ENCODE results near the gene ABHD14A. TPM values are rescaled to one million over a fixed set of nuclear protein-coding genes. Genes with fewer than 3 reads are reported as not detected.

Gene ABHD14A
- total RNA-seq, 1 donor from 2014 or later: 11.8 TPM

DNA sequence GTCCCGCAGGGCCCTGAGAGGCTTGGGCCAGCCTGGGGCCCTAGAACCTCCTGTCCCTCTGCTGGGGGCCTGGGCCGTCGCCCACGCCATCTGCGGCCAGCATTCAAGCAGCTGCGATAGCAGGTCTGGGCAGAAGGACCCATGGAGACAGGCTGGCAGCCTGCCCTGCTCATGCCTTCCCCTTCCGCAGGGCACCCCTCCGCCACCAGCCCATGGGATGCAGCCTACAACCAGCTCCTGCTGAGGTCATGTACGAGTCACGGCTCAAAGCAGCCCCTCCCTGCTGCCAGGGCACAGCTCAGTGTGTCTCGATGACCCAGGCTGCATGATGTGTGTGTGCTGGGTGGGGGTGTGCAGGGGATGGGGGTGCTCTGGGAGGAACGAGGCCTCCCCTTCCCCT lies 53.7 kb downstream of the ABHD14A start:
- Histone ChIP-seq H3K4me3 (ENCODE audit: insufficient read depth, low read depth, low read length) (no peak overlapping the region), H2AFZ (ENCODE audit: low read depth, low read length) (no peak overlapping the region), H3K4me1 (ENCODE audit: insufficient read depth, low read length) (no peaks in the 10 kb centered on the region), H3K4me2 (ENCODE audit: low read length) (no peak overlapping the region), H3K36me3 (ENCODE audit: insufficient read depth, low read length) (no peaks in the 10 kb centered on the region), H3K9me3 (ENCODE audit: insufficient read depth, low read depth, low read length) (peaks cover 4% of the 10 kb centered on the region), H3K27ac (ENCODE audit: low read depth, low read length) (no peak overlapping the region), H3K79me2 (ENCODE audit: insufficient read depth, low read length) (no peaks in the 10 kb centered on the region), H4K20me1 (ENCODE audit: insufficient read depth, low read length) (no peaks in the 10 kb centered on the region), H3K27me3 (ENCODE audit: insufficient read depth, low read length) (no peaks in the 10 kb centered on the region), H3K9ac (ENCODE audit: low read length) (no peak overlapping the region)
- peaks cover 17% of the 10 kb centered on the region for H3K9me3 Mint-ChIP-seq (ENCODE audit: unreplicated experiment)
- peaks cover 8% of the 10 kb centered on the region for H3K27me3 Mint-ChIP-seq (ENCODE audit: low read depth, unreplicated experiment)
- H3K36me3 Mint-ChIP-seq (ENCODE audit: low read depth, unreplicated experiment): peaks cover 5% of the 10 kb centered on the region
- peaks cover 11% of the 10 kb centered on the region for H3K4me1 Mint-ChIP-seq (ENCODE audit: low read depth, unreplicated experiment)
- TF ChIP-seq, protein P1, sequence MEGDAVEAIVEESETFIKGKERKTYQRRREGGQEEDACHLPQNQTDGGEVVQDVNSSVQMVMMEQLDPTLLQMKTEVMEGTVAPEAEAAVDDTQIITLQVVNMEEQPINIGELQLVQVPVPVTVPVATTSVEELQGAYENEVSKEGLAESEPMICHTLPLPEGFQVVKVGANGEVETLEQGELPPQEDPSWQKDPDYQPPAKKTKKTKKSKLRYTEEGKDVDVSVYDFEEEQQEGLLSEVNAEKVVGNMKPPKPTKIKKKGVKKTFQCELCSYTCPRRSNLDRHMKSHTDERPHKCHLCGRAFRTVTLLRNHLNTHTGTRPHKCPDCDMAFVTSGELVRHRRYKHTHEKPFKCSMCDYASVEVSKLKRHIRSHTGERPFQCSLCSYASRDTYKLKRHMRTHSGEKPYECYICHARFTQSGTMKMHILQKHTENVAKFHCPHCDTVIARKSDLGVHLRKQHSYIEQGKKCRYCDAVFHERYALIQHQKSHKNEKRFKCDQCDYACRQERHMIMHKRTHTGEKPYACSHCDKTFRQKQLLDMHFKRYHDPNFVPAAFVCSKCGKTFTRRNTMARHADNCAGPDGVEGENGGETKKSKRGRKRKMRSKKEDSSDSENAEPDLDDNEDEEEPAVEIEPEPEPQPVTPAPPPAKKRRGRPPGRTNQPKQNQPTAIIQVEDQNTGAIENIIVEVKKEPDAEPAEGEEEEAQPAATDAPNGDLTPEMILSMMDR (IDR thresholded peaks at IDR 0.05; ENCODE audit: insufficient read depth, low read depth, low read length): no peak
- TF ChIP-seq EZH2 (IDR thresholded peaks at IDR 0.05; ENCODE audit: insufficient read depth, low read length): no peak
- H3K4me3 Mint-ChIP-seq (ENCODE audit: unreplicated experiment): no peak overlapping the region
- H3K27ac Mint-ChIP-seq (ENCODE audit: unreplicated experiment): no peak overlapping the region
- FAIRE-seq (no peak), DNase-seq (ENCODE audit: low read depth) (no peak)

DNA sequence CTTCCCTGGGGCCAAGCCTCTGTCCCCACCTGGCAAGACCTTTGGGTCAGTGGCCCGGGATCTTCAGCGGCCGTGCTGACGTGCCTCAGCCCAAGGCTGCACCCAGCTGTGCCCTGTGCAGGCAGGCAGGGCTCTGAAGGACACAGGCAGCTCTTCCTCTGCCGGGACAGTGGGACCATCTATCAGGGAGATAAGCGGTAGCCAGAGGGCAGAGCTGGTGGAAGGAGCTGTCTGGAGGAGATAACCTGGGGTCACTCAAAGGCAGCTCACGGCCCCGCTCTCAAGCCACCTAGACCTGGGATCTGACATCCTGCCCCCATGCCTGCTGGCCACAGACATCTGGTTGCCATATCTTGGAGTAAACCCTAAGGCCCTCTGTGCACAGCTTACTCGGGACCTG lies 54.2 kb downstream of the ABHD14A start:
- H3K9me3 ChIP-seq (ENCODE audit: insufficient read depth, low read depth, low read length): peaks cover 4% of the 10 kb centered on the region
- H3K36me3 ChIP-seq (ENCODE audit: insufficient read depth, low read length): no peaks in the 10 kb centered on the region
- H3K27me3 ChIP-seq (ENCODE audit: insufficient read depth, low read length): no peaks in the 10 kb centered on the region
- H3K4me3 ChIP-seq (ENCODE audit: insufficient read depth, low read depth, low read length): no peak overlapping the region
- FAIRE-seq: no peak
- peaks cover 9% of the 10 kb centered on the region for H3K27me3 Mint-ChIP-seq (ENCODE audit: low read depth, unreplicated experiment)
- TF ChIP-seq EZH2 (IDR thresholded peaks at IDR 0.05; ENCODE audit: insufficient read depth, low read length): no peak
- TF ChIP-seq, protein P1 (IDR thresholded peaks at IDR 0.05; ENCODE audit: insufficient read depth, low read depth, low read length): no peak
- no peaks in the 10 kb centered on the region for H3K79me2 ChIP-seq (ENCODE audit: insufficient read depth, low read length)
- no peak overlapping the region for H3K9ac ChIP-seq (ENCODE audit: low read length)
- H3K27ac Mint-ChIP-seq (ENCODE audit: unreplicated experiment): no peak overlapping the region
- H3K4me3 Mint-ChIP-seq (ENCODE audit: unreplicated experiment): no peak overlapping the region
- no peaks in the 10 kb centered on the region for H3K4me1 ChIP-seq (ENCODE audit: insufficient read depth, low read length)
- DNase-seq (ENCODE audit: low read depth): no peak
- H3K9me3 Mint-ChIP-seq (ENCODE audit: unreplicated experiment): peaks cover 17% of the 10 kb centered on the region
- H2AFZ ChIP-seq (ENCODE audit: low read depth, low read length): no peak overlapping the region
- H3K36me3 Mint-ChIP-seq (ENCODE audit: low read depth, unreplicated experiment): peaks cover 5% of the 10 kb centered on the region
- no peak overlapping the region for H3K4me2 ChIP-seq (ENCODE audit: low read length)
- no peaks in the 10 kb centered on the region for H4K20me1 ChIP-seq (ENCODE audit: insufficient read depth, low read length)
- H3K4me1 Mint-ChIP-seq (ENCODE audit: low read depth, unreplicated experiment): peaks cover 10% of the 10 kb centered on the region
- H3K27ac ChIP-seq (ENCODE audit: low read depth, low read length): no peak overlapping the region

DNA sequence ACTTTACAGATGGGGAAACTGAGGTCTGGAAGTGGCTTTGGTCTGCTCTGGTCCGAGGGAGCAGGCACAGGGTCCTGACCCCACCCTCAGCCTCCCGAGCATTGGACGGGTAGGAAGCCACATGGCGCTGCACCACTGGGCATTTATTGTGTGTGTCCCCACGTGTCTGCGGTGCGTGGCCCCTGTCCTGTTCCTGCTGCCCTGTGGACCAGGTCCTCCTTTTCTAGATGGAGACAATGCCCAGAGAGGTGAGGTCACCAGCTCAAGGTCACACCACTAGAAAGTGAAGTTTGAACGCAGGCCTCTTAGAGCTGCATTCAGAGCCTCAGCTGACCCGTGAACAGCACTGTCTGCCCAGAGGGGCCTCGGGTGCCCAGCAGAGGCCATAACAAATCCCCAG lies 54.7 kb downstream of the ABHD14A start:
- peaks cover 9% of the 10 kb centered on the region for H3K27me3 Mint-ChIP-seq (ENCODE audit: low read depth, unreplicated experiment)

More for the DNA sequence above, 54.7 kb downstream of the ABHD14A start:
- H3K9me3 Mint-ChIP-seq (ENCODE audit: unreplicated experiment): peaks cover 17% of the 10 kb centered on the region
- peaks cover 6% of the 10 kb centered on the region for H3K4me1 Mint-ChIP-seq (ENCODE audit: low read depth, unreplicated experiment)
- no peak overlapping the region for H3K27ac ChIP-seq (ENCODE audit: low read depth, low read length)
- H3K4me3 Mint-ChIP-seq (ENCODE audit: unreplicated experiment): no peak overlapping the region
- H3K4me3 ChIP-seq (ENCODE audit: insufficient read depth, low read depth, low read length): no peak overlapping the region
- no peaks in the 10 kb centered on the region for H3K27me3 ChIP-seq (ENCODE audit: insufficient read depth, low read length)
- no peak for TF ChIP-seq EZH2 (IDR thresholded peaks at IDR 0.05; ENCODE audit: insufficient read depth, low read length)
- TF ChIP-seq, protein P1 (IDR thresholded peaks at IDR 0.05; ENCODE audit: insufficient read depth, low read depth, low read length): no peak
- H3K4me1 ChIP-seq (ENCODE audit: insufficient read depth, low read length): no peaks in the 10 kb centered on the region
- H2AFZ ChIP-seq (ENCODE audit: low read depth, low read length): no peak overlapping the region
- no peak overlapping the region for H3K9ac ChIP-seq (ENCODE audit: low read length)
- H3K4me2 ChIP-seq (ENCODE audit: low read length): no peak overlapping the region
- FAIRE-seq (no peak), DNase-seq (ENCODE audit: low read depth) (no peak)
- peaks cover 4% of the 10 kb centered on the region for H3K9me3 ChIP-seq (ENCODE audit: insufficient read depth, low read depth, low read length)
- no peak overlapping the region for H3K27ac Mint-ChIP-seq (ENCODE audit: unreplicated experiment)
- no peaks in the 10 kb centered on the region for H3K79me2 ChIP-seq (ENCODE audit: insufficient read depth, low read length)
- peaks cover 5% of the 10 kb centered on the region for H3K36me3 Mint-ChIP-seq (ENCODE audit: low read depth, unreplicated experiment)
- H4K20me1 ChIP-seq (ENCODE audit: insufficient read depth, low read length): no peaks in the 10 kb centered on the region
- H3K36me3 ChIP-seq (ENCODE audit: insufficient read depth, low read length): no peaks in the 10 kb centered on the region

All from astrocyte (in vitro differentiated cells and primary cell).